NCI-H2107 (cell line): Measurements from ENCODE around the gene DISC1.
"Not testable (repeated sequence)": the region's sequence is repeated elsewhere in the genome, so short reads cannot be mapped to it uniquely, and the experiment has no call there.

Source experiments
- DNase-seq: peaks from one replicate; lab custom pipeline; 2025; lab: John Stamatoyannopoulos, UW

The DISC1 gene

DNA sequence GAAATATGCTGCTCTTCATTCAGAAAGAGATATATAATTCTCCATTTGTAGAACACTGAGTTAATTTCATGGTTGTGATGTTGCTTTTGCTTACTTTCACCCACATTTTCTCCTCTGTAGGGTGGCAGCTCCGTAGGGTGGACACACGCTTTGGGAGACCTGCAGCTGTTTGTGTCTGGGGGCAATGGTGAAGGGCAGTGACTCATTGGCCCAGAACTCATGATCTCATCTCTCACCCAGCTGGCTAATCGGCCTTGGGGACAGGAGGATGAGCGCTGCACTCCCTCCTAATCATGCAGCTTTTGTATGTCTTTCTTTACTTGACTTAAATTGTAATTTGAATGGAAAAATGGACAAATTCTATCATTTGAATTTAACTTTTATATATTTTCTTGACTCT lies 9.6 kb downstream of the DISC1 start:
- no peak for DNase-seq

DNA sequence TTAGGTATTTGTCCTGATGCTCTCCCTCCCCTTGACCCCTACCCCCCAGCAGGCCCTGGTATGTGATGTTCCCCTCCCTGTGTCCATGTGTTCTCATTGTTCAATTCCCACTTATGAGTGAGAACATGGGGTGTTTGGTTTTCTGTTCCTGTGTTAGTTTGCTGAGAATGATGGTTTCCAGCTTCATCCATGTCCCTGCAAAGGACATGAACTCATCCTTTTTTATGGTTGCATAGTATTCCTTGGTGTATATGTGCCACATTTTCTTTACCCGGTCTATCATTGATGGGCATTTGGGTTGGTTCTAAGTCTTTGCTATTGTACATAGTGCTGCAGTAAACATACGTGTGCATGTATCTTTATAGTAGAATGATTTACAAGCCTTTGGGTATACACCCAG lies 10.3 kb downstream of the DISC1 start:
- DNase-seq, result not testable (repeated sequence)

DNA sequence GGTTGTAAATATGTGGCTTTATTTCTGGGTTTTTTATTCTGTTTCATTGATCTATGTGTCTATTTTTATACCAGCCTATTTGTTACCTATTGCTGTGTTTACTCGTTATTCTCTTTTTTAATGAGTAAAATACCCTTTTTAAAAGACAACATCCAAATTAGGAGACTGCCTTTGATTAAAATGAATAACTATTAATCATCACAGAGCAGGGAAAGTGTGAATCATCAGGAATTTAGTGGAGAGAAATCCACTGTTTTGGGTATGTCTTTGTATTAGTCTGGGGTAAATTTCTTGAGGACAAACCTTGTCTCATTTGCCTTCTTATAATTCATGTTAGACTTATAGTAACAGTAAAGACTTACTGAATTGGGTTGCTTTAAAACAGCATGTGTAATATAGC lies 12.1 kb downstream of the DISC1 start:
- no peak for DNase-seq

DNA sequence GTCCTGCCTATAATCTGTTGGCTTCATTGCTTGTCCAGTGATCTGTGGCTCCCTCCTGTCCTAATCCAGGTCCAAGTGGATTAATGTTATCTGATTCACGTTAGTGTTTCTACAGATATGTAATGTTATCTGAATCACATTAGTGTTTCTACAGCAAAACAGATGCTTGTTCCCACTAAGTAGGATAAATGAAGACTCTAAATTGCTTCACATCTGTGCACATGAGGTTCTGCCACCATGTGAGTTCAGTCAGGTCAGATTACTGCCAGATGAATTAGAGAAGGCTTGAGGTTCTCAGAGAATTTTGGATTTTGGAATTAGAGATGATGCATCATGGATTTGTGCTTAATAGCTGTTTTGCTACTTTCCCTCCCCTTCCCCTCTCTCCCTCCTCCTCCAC lies 13.2 kb downstream of the DISC1 start:
- DNase-seq, result no peak

DNA sequence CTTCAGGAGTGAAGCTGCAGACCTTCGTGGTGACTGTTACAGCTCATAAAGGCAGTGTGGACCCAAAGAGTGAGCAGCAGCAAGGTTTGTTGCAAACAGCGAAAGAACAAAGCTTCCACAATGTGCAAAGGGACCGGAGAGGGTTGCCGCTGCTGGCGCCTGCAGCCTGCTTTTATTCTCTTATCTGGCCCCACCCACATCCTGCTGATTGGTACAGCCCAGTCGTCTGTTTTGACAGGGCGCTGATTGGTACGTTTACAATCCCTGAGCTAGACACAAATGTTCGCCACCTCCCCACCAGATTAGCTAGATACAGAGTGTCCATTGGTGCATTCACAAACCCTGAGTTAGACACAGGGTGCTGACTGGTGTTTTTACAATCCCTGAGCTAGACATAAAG lies 14.9 kb downstream of the DISC1 start:
- not testable (repeated sequence) for DNase-seq

DNA sequence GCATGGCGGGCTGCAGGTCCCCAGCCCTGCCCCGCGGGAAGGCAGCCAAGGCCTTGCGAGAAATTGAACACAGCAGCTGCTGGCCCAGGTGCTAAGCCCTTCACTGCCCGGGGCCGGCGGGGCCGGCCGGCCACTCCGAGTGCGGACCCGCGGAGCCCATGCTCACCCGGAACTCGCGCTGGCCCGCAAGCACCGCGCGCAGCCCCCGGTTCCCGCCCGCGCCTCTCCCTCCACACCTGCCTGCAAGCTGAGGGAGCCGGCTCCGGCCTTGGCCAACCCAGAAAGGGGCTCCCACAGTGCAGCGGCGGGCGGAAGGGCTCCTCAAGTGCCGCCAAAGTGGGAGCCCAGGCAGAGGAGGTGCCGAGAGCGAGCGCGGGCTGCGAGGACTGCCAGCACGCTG lies 15.5 kb downstream of the DISC1 start:
- not testable (repeated sequence) for DNase-seq

DNA sequence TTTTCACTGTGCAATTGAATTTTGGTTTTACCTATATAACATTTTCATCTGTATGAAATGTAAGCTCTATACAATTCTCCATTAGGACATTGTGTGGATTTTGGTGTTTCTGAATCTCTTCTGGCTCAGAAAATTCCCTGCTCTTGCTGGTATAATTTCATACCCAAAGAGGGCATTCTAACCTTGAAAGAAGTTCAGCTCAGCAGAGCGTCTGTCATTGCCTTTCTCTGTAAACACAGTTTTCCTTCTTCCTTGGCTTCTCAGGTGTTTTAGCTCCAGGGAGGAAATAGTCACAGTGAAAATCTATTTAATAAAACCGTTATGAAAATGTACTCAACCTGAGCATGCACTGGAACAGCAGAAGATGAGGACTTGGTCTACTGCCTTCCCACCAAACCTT lies 16.0 kb downstream of the DISC1 start:
- no peak for DNase-seq

DNA sequence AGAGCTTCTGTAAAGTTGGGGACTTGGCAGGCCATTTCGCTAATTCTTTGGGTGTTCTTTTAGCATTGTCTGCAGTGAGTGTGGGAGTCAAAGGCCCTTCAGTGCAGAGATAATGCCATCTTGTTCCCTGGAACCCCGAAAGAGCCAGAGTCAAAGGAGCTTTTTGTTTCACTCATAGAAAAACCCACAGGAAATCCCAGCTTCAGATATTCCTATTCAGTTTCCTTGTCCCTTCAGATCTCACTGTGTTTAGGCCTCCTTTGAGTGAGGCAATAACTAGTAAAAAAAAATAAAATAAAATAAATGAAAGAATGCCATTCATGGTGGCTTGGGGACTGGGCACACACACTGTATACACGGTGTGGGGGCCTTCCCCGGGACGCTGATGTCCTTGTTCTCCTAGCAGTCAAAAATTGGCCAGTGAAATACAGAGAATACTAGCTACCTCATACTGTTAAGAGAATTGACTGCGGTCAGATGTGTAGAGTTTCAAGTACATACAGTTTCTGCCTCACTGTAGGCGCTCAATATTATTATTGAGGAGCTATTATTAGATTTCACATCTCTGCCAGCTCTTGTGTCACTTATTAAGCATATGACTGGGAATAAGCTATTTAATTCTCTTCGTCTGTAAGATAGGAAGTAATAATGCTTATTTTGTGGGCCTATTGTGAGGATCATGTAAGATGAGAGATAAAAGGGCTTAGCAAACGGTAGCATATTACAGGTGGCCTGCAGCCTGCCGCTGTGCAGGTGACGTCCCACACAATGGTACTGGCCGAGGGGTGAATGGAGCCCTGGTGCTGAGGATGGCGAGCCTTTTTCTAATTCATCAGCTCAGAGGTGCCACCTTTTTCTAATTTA lies 16.7 kb downstream of the DISC1 start:
- DNase-seq, result peak; percentile 57

DNA sequence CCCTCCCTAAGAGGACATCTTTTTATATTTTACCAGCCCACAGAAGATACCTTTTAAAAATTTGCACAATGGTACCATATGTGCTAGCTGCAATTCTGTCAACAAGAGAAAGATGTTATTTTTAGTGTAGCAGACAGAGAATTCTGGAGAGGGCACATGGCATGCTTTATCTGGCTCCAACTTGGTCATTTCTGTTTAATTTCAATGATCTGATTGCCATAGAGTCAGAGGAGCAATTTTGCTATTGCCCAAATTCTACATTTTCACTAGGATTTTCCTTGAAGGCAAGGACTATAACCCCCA lies 17.3 kb downstream of the DISC1 start:
- no peak for DNase-seq

DNA sequence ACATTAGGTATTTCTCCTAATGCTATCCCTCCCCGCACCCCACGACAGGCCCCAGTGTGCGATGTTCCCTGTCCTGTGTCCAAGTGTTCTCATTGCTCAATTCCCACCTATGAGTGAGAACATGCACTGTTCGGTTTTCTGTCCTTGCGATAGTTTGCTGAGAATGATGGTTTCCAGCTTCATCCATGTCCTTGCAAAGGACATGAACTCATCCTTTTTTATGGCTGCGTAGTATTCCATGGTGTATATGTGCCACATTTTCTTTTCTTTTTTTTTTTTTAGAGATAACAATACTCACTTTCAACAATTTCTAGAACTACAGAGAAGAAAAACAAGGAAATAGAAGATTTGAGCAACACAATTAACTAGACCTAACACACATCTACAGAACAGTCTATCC lies 19.0 kb downstream of the DISC1 start:
- DNase-seq, result not testable (repeated sequence)

DNA sequence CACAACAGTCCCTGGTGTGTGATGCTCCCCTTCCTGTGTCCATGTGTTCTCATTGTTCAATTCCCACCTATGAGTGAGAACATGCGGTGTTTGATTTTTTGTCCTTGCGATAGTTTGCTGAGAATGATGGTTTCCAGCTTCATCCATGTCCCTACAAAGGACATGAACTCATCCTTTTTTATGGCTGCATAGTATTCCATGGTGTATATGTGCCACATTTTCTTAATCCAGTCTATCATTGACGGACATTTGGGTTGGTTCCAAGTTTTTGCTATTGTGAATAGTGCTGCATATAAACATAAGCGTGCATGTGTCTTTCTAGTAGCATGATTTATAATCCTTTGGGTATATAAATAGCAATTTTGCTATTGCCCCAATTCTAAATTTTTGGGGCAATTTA lies 19.6 kb downstream of the DISC1 start:
- DNase-seq, result not testable (repeated sequence)

DNA sequence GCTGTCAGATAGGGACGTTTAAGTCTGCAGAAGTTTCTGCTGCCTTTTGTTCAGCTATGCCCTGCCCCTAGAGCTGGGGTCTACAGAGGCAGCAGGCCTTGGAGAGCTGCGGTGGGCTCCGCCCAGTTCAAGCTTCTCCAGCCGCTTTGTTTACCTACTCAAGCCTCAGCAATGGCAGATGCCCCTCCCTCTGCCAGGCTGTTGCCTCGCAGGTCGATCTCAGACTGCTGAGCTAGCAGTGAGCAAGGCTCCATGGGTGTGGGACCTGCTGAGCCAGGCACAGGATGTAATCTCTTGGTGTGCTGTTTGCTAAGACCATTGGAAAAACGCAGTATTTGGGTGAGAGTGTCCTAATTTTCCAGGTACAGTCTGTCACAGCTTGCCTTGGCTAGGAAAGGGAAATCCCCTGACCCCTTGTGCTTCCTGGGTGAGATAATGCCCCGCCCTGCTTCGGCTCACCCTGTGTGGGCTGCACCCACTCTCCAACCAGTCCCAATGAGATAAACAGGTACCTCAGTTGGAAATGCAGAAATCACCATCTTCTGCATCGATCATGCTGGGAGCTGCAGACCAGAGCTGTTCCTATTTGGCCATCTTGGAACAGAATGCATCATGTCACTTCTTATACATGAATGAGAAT lies 25.2 kb downstream of the DISC1 start:
- not testable (repeated sequence) for DNase-seq

DNA sequence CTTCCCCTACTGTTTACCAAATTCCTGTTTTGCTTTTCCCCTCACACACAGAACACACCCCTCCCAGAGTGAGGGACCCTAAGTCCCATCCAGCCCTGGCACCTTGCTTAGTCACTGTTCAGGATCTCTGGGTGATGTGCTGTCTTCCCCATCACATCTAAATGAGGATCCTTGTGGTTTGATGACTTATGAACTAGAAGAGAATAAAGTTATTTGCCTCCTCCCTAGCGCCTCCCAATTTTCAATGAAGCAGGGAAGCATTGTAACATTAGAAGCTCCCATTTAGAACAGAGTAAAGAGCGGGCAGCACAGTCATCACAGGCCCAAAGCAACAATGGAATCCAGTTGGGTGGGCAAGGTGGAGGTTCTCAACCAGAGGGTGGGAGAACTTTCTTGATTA lies 27.0 kb downstream of the DISC1 start:
- DNase-seq, result no peak

DNA sequence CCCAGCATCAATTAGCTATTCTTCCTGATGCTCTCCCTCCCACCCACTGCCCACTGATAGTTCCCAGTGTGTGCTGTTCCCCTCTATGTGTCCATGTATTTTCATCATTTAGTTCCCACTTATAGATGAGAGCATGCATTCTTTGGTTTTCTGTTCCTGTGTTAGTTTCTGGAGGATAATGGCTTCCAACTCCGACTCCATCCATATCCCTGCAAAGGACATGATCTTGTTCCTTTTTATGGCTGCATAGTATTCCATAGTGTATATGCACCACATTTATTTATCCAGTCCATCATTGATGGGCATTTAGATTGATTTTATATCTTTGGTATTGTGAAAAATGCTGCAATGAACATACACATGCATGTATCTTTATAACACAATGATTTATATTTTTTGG lies 30.2 kb downstream of the DISC1 start:
- no peak for DNase-seq

DNA sequence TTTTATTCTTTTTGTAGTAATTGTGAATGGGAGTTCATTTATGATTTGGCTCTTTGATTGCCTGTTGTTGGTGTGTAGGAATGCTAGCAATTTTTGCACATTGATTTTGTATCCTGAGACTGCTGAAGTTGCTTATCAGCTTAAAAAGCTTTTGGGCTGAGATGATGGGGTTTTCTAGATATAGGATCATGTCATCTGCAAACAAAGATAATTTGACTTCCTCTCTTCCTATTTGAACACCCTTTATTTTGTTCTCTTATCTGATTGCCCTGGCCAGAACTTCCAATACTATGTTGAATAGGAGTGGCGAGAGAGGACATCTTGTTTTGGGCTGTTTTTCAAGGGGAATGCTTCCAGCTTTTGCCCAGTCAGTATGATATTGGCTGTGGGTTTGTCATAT lies 31.6 kb downstream of the DISC1 start:
- not testable (repeated sequence) for DNase-seq

DNA sequence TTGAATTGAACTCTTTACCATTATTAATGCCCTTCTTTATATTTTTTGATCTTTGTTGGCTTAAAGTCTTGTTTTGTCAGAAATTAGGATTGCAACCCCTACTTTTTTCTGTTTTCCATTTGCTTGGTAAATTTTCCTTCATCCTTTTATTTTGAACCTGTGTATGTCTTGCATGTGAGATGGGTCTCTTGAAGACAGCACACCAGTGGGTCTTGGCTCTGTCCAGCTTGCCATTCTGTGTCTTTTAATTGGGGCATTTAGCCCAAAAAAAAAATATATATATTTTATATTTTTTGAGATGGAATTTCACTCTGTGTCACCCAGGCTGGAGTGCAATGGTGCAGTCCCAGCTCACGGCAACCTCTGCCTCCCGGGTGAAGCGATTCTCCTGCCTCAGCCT lies 33.6 kb downstream of the DISC1 start:
- DNase-seq, result no peak

DNA sequence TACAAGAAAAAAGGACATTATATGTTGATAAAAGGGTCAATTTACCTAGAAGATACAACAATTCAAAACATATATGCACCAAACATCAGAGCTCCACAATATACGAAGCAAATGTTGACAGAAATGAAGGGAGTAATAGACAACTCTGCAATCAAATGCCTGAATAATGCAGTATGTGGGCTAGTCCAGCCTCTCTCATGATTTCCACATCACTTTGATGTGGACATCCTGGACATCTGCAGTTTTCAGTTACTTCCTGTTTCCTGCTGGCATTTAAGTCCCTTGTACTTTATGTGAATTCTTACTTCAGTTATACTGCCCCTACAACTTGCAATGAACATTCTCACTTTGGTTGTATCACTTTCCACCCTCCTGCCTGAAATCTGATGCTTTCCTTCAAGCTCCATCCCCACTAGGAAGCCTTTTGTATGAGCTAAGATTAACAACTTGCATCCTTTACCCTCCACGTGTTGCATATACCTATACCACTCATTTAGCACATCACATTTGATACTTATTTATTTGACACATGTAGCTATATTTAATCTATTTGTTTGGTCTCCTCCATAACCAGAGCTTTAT lies 36.7 kb downstream of the DISC1 start:
- DNase-seq, result no peak

DNA sequence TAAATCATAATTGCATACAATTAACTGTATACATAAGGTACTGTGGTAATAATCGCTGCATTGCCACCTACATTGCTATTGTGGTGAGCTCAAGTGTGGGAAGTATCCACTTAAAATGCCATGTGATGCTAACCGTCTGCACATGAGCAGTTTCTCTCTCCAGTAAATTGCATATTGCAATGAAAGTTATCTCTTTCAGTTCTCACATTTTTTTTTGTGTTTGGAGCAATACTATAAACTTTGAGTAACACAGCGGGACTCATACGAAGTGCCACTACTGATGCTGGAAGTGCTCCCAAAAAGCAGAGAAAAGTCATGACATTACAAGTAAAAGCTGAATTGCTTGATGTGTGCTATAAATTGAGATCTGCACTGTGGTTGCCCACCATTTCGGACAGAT lies 38.5 kb downstream of the DISC1 start:
- peak; percentile 18 for DNase-seq

DNA sequence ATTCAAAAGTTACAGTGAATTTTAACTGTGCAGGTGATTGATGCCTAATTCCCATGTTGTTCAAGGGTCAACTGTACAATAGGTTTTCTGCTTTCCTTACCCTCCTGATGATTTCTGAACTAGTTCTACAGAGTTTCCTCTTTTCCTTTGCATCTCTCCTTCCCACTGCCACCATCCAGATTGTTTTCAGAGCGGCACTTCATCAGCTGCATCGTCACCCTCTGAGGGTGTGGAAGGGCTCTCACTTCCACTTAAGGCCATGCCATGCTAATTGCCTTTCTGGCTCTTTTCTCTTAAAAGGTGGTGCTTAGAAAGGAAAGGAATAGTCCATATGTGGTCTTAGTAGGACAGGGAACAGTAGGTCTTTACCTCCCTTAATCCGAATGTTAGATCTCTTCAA lies 39.1 kb downstream of the DISC1 start:
- DNase-seq, result peak; percentile 14

DNA sequence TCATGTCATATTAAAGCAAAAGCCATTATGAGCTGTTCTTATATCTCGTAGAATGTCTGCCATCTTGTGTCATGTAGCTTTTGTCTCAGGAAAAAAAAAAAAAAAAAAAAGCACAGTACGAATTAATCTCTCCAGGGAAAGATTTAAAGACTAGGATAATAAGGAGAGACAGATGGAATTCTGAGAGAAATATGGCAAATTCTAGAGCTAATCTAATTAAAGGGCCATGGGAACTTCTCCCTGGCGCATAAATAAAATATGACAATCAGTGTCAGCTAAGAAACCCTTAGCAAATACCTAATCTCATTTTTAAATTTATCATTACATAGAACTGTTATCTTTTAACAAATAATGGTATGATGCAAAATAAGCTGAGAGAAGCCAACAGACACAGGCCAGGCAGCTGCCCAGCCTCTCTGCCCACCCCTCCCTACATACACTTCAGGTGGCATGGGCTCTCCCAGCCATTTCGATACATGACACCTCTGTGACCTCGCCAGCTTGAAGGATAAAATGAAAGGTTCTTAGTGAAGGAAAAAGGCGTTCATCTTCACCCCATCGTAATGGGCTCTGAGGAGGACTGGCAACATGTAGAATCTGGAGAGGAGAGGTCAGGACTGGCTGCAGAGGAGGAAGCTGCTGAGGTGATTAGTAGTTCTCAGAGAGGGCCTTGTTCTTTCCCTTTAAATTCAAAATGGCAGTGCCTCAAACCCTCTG lies 39.8 kb downstream of the DISC1 start:
- no peak for DNase-seq

DNA sequence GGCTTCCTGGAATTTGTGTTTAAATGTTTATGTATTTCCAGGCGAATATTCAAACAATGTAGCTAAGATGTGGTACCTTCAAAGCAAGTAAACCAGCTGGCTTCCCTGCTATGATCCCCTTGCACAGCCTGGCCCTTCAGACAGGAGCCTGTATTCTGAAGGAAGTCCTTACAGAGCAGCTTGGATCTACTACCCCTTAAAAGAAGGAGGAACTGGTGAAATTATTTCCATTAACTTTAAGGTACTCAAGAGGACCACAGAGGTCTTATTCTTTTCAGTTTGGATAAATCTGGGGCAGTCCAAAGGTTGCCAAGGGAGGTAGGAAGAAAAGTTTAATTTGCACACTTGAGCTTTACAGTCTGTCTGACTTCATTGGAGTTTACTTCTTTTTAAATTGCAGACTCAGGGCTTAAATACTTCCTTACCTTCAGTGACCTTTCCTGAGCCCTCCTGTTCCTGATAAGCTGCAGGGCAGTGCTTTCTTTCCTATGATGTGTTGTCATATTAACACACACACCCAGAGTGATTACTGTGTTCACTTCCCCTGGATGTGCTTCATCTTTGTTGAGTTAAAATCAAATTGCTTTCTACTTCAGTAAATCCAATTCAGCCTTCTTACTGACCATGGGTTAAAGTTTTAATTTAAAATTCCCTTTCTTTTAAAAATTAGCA lies 40.5 kb downstream of the DISC1 start:
- no peak for DNase-seq

DNA sequence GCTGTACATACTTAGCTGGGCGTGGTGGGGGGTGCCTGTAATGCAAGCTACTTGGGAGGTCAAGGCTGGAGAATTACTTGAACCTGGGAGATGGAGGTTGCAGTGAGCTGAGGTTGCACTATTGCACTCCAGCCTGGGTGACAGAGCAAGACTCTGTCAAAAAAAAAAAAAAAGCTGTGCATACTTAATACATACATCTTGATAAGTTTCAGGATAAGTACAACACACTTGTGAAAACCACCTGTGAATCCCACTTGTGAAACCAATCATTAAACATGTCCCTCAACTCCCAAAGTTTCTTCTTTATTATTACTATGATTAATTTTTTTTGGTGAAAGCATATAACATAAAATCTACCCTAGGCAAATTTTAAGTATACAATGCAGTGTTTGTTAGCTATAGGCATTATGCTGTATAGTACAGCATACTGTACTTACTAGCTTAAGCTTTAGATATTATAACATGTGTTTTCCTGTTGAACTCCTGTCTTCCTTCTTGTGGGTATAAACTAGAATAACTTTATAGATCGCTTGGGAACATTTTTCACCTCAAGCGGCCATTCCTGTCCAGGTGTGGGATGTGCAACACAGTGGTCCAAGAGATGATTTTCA lies 41.4 kb downstream of the DISC1 start:
- DNase-seq, result no peak
